Measurements from ENCODE around the gene JUN. TPM values are rescaled to one million over a fixed set of nuclear protein-coding genes. Genes with fewer than 3 reads are reported as not detected.

Gene JUN
- total and polyA plus RNA-seq, 2 experiments from 2014 or later, result 23.3 to 28.5 TPM

GRCh38 chr1:58833166-58833565 lies 49.3 kb upstream of the JUN start (continued):
- TF ChIP-seq ZNF462 (CRISPR knock-in tag; IDR thresholded peaks at IDR 0.05) (no peak), JUNB (IDR thresholded peaks at IDR 0.05; ENCODE audit: unreplicated experiment) (no peak)

DNA sequence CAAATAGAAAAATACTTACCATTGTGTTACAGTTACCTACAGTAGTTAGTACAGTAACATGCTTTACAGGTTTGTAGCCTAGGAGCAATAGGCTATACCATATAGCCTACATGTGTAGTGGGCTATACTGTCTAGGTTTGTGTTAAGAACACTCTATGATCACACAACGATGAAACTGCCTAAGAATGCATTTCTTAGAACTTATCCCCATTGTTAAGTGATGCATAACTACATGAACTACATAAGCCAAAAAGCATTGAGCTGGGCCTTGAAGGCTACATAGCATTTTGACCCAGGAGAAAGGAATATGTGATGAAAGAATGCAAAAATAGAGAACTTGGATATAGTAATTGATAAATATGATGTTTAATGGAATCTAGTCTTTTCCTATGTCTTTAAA lies 46.4 kb upstream of the JUN start:
- Histone ChIP-seq H3K27ac (ENCODE audit: low read depth) (no peak overlapping the region), H3K4me2 (no peak overlapping the region), H2AFZ (no peak overlapping the region), H4K20me1 (replicated peaks; ENCODE audit: insufficient read depth) (no peaks in the 10 kb centered on the region), H3K36me3 (ENCODE audit: insufficient read depth) (no peaks in the 10 kb centered on the region), H3K4me1 (ENCODE audit: insufficient read depth) (no peaks in the 10 kb centered on the region), H3F3A (replicated peaks; ENCODE audit: low read depth) (no peaks in the 10 kb centered on the region), H3K9me2 (ENCODE audit: insufficient read depth) (peaks cover 3% of the 10 kb centered on the region; the same call in 1 of the 2 replicates), H3K4me3 (no peak overlapping the region), H3K27me3 (ENCODE audit: insufficient read depth) (no peaks in the 10 kb centered on the region), H3K79me2 (replicated peaks; ENCODE audit: insufficient read depth) (no peaks in the 10 kb centered on the region)
- Mint-ChIP-seq H3K27ac (no peak overlapping the region), H3K4me1 (no peaks in the 10 kb centered on the region), H3K9me3 (peaks cover 25% of the 10 kb centered on the region), H3K36me3 (ENCODE audit: low read depth) (peaks cover 20% of the 10 kb centered on the region; the same call in 2 of the 3 replicates), H3K27me3 (ENCODE audit: insufficient read depth, low read depth, poor library complexity) (peaks cover 1% of the 10 kb centered on the region), H3K4me3 (no peak overlapping the region)
- TF ChIP-seq CTCF (conservative IDR thresholded peaks at IDR 0.05; ENCODE audit: low read depth in 2 of 2), result no peak
- TF ChIP-seq, protein P1, sequence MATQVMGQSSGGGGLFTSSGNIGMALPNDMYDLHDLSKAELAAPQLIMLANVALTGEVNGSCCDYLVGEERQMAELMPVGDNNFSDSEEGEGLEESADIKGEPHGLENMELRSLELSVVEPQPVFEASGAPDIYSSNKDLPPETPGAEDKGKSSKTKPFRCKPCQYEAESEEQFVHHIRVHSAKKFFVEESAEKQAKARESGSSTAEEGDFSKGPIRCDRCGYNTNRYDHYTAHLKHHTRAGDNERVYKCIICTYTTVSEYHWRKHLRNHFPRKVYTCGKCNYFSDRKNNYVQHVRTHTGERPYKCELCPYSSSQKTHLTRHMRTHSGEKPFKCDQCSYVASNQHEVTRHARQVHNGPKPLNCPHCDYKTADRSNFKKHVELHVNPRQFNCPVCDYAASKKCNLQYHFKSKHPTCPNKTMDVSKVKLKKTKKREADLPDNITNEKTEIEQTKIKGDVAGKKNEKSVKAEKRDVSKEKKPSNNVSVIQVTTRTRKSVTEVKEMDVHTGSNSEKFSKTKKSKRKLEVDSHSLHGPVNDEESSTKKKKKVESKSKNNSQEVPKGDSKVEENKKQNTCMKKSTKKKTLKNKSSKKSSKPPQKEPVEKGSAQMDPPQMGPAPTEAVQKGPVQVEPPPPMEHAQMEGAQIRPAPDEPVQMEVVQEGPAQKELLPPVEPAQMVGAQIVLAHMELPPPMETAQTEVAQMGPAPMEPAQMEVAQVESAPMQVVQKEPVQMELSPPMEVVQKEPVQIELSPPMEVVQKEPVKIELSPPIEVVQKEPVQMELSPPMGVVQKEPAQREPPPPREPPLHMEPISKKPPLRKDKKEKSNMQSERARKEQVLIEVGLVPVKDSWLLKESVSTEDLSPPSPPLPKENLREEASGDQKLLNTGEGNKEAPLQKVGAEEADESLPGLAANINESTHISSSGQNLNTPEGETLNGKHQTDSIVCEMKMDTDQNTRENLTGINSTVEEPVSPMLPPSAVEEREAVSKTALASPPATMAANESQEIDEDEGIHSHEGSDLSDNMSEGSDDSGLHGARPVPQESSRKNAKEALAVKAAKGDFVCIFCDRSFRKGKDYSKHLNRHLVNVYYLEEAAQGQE (IDR thresholded peaks at IDR 0.05; ENCODE audit: unreplicated experiment), result no peak
- TF ChIP-seq JUNB (IDR thresholded peaks at IDR 0.05; ENCODE audit: unreplicated experiment), result no peak
- no peak for TF ChIP-seq CREB1 (CRISPR knock-in tag; IDR thresholded peaks at IDR 0.05; ENCODE audit: low read depth)
- no peak for TF ChIP-seq STAT1 (IDR thresholded peaks at IDR 0.05; ENCODE audit: unreplicated experiment)
- TF ChIP-seq EZH2phosphoT487 (IDR thresholded peaks at IDR 0.05; ENCODE audit: unreplicated experiment), result no peak
- ATAC-seq (no peak), DNase-seq (ENCODE audit: low spot score) (no peak)

Measured in GM23338 (cell line).